H1 (cell line): Measurements from ENCODE around the gene CKS1B. TPM values are rescaled to one million over a fixed set of nuclear protein-coding genes. Genes with fewer than 3 reads are reported as not detected.

Source experiments
- ASH2L ChIP-seq: fragments of 200-600, 300-600 bp; sonication (generic); IDR thresholded peaks from one replicate; pipeline ENCODE4 v1.7.1; 2017; ENCODE audit warnings: low read length
- FOSL1 ChIP-seq: IDR thresholded peaks from 2 replicates; pipeline ENCODE4 v1.6.1; 2011; ENCODE audit warnings: mild to moderate bottlenecking, low read depth, low read length, moderate library complexity; ENCODE audit not compliant: insufficient read depth
- GABPA ChIP-seq: IDR thresholded peaks from 2 replicates; pipeline ENCODE4 v1.6.1; 2011; ENCODE audit warnings: mild to moderate bottlenecking, low read length, moderate library complexity, borderline replicate concordance; ENCODE audit not compliant: insufficient read depth
- HDAC6 ChIP-seq: IDR thresholded peaks from one replicate; pipeline ENCODE4 v1.7.1; 2012; ENCODE audit warnings: low read depth, mild to moderate bottlenecking, inconsistent platforms, low read length, moderate library complexity
- PHF8 ChIP-seq: fragments of 200-600 bp; sonication (generic); conservative IDR thresholded peaks from 2 replicates; pipeline ENCODE4 v1.7.1; 2012; ENCODE audit warnings: low read depth, mild to moderate bottlenecking, inconsistent platforms, low read length, moderate library complexity
- RBBP5 ChIP-seq: IDR thresholded peaks from 2 replicates; pipeline ENCODE4 v1.7.1; 2012; ENCODE audit warnings: low read depth, mild to moderate bottlenecking, inconsistent platforms, low read length, moderate library complexity, borderline replicate concordance
- RFX5 ChIP-seq: IDR thresholded peaks from 2 replicates; pipeline ENCODE4 v1.6.1; 2011; ENCODE audit warnings: low read depth, low read length, improper control_type of control experiment, borderline replicate concordance
- polyA plus RNA-seq, 7 experiments: library from polyadenylated mRNA; depleted of rRNA in 3 of 7; stranded (reverse) in 5 of 7; unstranded in 2 of 7; fragments of >200 nt in 5 of 7; fragments of 200-250 nt in 2 of 7; gene quantifications; 1 replicate in 5 of 7; 2 replicates in 1 of 7; 4 replicates in 1 of 7; pipeline versions ENCODE4 v1.2.1 to v1.2.3, GENCODE V29; 2011 to 2013; ENCODE audit warnings: missing spikeins in 2 of 7, mixed read lengths in 2 of 7
- total RNA-seq: library from RNA; stranded (reverse); fragmentation: NEBNext Ultra II Directional; extraction: Animal tissue kit (Norgen Biotek cat#: 25700); gene quantifications from 2 replicates; pipeline ENCODE4 v1.2.1, GENCODE V29; 2021
- TF ChIP-seq, protein P1 (sequence below), 3 experiments: IDR thresholded peaks; 1 replicate in 2 of 3; 2 replicates in 1 of 3; pipeline versions ENCODE4 v1.5.1 to v1.6.1; 2011; ENCODE audit warnings: low read length in 3 of 3, mild to moderate bottlenecking in 3 of 3, inconsistent platforms in 2 of 3, low read depth in 1 of 3, moderate library complexity in 1 of 3; ENCODE audit not compliant: insufficient read depth in 1 of 3; ENCODE audit errors: control extremely low read depth in 1 of 3
- TF ChIP-seq, protein P2 (sequence below): IDR thresholded peaks from 2 replicates; pipeline ENCODE4 v1.6.1; 2011; ENCODE audit warnings: low read depth, mild to moderate bottlenecking, low read length; ENCODE audit not compliant: insufficient read depth

The CKS1B gene
- total and polyA plus RNA-seq, 2 of the 8 experiments (the other 6 are each of a cell fraction or from before 2014, with no cell fraction given): 294 to 1,025 TPM

DNA sequence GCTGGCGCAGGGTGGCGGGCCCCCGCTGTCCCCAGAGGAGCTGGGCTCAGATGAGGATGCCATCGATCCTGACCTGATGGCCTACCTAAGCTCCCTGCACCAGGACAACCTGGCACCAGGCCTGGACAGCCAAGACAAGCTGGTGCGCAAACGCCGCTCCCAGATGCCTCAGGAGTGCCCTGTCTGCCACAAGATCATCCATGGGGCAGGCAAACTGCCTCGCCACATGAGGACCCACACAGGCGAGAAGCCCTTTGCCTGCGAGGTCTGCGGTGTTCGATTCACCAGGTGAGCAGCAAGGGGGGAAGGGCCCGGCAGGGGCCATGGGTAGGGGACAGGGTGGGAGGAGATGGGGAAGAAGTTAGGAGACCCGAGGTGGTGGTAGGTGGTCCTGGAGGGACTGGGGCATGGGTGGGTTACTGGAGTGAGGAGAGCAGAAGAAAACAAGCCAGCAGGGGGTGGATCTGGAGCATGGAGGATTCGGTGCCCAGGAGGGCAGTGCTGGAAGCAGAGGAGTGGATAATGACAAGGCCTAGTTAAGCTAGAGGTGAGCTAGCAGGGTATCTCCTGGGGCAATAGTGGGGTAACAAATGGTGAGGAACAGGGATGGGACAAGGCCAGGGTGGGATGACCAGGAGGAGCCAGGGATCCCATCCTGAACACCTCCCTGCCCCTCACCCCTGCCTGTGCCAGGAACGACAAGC, 41.2 kb downstream of the CKS1B start (continued):
- TF ChIP-seq, protein P1, sequence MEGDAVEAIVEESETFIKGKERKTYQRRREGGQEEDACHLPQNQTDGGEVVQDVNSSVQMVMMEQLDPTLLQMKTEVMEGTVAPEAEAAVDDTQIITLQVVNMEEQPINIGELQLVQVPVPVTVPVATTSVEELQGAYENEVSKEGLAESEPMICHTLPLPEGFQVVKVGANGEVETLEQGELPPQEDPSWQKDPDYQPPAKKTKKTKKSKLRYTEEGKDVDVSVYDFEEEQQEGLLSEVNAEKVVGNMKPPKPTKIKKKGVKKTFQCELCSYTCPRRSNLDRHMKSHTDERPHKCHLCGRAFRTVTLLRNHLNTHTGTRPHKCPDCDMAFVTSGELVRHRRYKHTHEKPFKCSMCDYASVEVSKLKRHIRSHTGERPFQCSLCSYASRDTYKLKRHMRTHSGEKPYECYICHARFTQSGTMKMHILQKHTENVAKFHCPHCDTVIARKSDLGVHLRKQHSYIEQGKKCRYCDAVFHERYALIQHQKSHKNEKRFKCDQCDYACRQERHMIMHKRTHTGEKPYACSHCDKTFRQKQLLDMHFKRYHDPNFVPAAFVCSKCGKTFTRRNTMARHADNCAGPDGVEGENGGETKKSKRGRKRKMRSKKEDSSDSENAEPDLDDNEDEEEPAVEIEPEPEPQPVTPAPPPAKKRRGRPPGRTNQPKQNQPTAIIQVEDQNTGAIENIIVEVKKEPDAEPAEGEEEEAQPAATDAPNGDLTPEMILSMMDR (IDR thresholded peaks at IDR 0.05; ENCODE audit: control extremely low read depth in 1 of 3, insufficient read depth in 1 of 3, low read depth in 1 of 3, low read length in 3 of 3): no peak
- no peak for TF ChIP-seq HDAC6
- no peak for TF ChIP-seq PHF8
- no peak for TF ChIP-seq ASH2L
- no peak for TF ChIP-seq FOSL1
- no peak for TF ChIP-seq RBBP5
- TF ChIP-seq RFX5: no peak
- TF ChIP-seq, protein P2, sequence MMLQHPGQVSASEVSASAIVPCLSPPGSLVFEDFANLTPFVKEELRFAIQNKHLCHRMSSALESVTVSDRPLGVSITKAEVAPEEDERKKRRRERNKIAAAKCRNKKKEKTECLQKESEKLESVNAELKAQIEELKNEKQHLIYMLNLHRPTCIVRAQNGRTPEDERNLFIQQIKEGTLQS: no peak
- TF ChIP-seq GABPA: no peak
